CD4-positive, alpha-beta T cell treated with Interleukin-6 at 100 ng/mL for 8 hours (primary cell): Measurements from ENCODE around the gene FAM53C.
"Not testable (repeated sequence)": the region's sequence is repeated elsewhere in the genome, so short reads cannot be mapped to it uniquely, and the experiment has no call there.

Experiments used
- DNase-seq: peaks from one replicate; pipeline ENCODE4 v3.0.0-alpha.2; 2020; ENCODE audit warnings: mixed read lengths, low spot score

FAM53C gene

DNA sequence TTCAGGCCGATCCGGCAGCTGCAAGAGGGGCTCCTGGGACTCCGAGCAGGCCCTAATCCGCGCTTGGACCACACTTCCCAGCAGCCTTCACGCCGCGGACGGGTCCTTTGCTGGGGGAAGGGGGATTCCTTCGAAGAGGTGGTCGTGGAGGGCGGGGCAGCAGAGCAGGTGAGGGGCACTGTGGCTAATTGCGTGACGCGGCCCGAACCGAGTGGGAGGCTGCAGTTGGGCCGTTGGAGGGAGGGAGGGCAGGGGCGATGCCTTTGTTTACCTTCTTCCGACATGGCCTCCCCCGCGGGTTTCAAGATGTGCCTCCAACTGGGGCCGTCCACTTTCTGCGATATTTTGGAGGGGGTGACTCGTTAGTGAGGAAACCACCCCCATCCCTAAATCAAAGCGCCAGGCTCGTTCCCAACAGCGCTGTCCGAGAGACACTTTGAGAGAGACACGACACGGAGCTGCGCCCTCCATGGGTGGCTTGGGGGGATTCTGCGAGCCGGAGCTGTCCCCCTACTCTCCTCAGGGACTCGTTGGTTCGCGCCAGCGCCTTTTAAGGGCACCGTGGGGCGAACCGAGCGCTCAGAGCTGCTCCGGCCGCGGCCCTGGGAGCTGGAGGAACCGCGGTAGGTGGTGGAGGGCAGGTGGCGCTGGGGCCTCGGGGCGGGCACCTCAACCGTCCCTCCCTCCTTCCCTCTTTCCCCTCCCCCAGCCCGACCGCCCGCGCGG lies at the start of gene FAM53C:
FAM53C (plus strand) TSS at position 582 of the 726 bp plus-strand sequence. CDS start 3,070 bp downstream, outside the sequence.
- peak; percentile 89 for DNase-seq

GRCh38 chr5:138289296-138289695 lies 48.8 kb upstream of the FAM53C start:
- DNase-seq = no peak

- no peak for DNase-seq
Observed at GRCh38 chr5:138303372-138303771, 34.7 kb upstream of the FAM53C start.

DNA sequence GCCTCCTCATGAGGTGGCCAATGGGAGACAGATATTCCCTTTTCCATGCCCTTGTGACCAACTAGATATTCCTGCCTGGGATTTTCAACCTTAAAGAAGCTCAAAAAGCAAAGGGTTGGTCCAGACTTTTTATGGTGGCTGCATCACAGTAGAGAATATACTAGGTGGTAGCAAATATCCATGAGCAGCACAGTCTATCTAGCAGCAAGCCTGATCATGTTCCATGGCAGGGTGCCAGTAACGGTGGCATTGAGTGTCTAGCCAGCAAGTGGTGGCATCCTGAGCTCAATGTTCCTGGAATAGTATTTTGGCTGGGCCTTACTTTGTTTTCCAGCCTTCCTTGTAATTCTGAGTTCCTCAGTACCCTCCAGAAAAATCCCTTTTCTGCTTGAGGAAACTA lies 32.3 kb upstream of the FAM53C start:
- no peak for DNase-seq

GRCh38 chr5:138315751-138316278 lies 22.3 kb upstream of the FAM53C start:
- no peak for DNase-seq

GRCh38 chr5:138316355-138316754 lies 21.7 kb upstream of the FAM53C start:
- DNase-seq = no peak

GRCh38 chr5:138318211-138318610 lies 19.9 kb upstream of the FAM53C start:
- DNase-seq = not testable (repeated sequence)

- no peak for DNase-seq
Observed at GRCh38 chr5:138330813-138331448, 7.1 kb upstream of the FAM53C start.

DNA sequence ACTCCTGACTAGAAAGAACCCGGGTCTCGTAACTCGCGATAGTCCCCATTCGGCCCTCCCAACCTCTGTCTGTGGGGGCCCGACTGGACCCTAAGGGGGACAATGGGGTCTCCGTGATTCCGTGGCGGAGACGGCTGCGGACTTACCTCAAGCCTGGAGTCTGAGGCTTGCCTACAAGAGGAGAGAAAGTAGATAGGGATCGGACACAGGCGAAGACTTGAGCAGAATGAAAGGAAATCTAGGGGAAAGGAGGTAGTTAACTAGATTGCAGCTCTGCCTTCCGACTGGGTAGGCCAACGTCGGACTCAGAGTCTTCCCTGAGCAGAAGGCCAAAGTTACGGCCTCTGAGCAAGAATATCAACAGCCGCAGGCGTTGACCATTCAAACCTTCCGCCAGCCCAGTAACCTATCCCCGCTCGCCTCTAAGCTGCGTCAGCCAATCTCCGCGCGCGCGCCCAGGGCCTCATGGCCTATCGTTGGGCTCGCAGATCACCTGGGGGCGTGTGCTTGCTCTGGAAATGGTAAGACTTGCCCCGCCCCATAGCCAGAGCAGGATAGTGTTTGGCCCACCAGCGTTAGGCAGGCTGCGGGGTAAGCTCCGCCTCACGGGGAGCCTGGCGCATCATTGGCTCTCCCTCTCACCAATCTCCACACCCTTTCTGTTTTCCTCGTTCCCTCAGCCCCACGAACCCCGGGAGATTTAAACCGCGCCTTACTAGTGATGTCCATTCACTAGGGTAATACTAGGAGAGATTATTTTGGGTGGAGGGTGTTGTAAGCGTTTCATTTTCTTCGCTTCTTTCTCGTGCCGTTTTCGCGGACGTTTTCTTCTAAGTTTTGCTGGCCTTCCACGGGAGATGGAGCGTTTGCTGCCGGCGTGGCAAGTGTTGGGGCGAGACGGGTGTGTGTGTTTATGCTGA lies 6.4 kb upstream of the FAM53C start, which contains the start of gene CDC25C:
CDC25C (minus strand) TSS at position 356 of the 920 bp plus-strand sequence. CDS start 624 bp downstream, outside the sequence.
- DNase-seq = peak; percentile 98

DNA sequence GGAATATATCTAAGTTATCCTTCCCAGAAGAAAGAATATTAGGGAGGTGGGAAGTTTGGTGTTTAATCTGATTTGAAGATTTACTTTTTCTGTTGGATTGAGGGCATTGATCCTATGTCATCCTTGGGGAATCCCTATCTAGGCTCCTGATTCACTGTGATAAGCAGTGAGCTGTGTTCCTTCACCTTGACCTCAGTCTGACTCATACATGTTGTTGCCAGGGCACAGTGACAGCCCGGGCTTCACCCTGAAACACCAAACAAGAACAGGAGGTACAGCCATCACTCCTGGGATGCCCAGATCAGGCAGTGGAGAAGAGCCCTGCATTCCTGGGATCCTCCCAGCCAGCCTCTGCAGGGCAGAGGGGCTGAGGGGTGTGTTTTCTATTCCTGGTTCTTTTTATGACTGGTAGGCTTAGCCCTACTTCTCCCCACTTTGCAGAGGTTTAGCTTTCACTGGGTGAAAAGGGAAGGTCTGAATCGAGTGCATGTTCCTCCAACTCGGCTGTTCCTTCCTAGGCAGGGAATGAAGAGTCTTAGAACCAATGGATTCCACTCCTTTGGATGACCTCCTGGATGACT lies 3.1 kb upstream of the FAM53C start:
- no peak for DNase-seq

GRCh38 chr5:138336952-138337684 lies 948 bp upstream of the FAM53C start:
- no peak for DNase-seq

- DNase-seq = no peak
Observed at GRCh38 chr5:138338411-138339090, 485 bp downstream of the FAM53C start.

- no peak for DNase-seq
Observed at GRCh38 chr5:138339091-138339456, 1.0 kb downstream of the FAM53C start.

GRCh38 chr5:138339464-138339863 lies 1.4 kb downstream of the FAM53C start:
- DNase-seq = no peak

DNA sequence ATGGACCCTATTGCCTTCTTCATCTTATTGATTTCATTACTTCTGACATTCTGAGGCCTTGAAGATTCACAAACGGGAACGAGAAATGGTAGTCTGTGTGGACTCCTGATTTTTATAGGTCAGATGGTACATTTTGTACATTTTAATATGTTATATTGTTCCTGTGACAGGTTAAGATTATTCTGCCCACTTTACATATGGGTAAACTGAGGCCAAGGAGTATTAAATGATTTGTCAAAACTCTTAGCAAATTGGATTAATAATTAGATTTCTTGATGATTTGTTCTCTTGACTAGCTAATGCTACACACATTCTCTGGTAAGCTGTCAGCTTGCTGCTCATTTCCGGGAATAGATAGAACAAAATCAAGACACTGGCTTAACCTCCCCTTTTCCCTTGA lies 1.9 kb downstream of the FAM53C start:
- no peak for DNase-seq

- DNase-seq = no peak
Observed at GRCh38 chr5:138344887-138345622, 7.0 kb downstream of the FAM53C start.

- no peak for DNase-seq
Observed at GRCh38 chr5:138346889-138347288, 8.8 kb downstream of the FAM53C start.

DNA sequence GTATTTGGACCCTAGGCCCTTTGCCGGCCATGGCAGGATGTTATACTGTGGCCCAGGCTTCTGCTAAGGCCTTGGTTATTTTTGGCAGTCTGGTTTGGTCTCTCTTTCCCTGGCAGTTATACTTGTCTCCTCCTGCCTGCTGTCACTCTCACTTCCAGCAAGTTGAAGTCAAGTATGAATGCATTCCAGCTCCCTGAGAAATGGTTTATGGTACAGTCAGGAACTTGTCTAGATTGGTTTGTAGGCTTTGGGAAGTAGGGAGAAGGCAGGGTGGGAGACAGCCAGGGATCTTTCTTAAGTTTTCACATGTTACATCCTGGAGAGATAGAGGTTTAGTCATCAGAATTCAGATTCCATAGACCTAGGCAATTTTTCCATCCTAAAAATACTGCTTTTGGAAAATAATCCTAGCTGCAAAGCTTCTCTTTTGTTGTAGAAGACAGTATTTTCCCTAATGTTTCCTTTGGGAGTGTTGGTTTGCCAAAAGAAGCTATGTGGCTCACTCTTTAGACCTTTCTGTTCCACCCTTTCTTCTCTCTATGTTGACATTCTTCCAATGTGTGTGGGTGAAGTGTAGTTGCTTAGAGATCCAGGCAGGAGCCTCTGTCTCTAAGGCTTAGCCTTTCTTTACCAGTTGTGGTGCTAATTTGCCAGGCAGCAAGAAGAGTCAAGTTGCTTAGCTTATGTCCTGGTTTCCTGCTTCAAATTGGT lies 11.9 kb downstream of the FAM53C start:
- no peak for DNase-seq

DNA sequence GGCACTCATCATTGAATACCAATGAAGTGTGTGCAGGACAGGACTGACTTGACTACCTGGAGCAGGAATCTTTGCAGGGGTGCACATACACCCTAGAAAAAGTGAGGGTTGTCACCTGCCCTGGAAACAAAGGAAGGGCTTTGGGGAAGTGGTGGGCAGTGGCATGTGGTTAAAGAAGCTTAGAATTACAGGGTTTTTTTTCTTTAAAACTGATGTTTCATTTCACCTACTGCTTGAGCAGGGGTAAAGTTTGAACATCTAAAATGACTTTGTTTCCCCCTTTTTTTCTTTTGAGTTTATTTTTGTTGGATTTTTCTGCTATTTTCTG lies 12.5 kb downstream of the FAM53C start:
- no peak for DNase-seq
